GM23248 (cell line): ENCODE results near the gene FYB1. TPM values are rescaled to one million over a fixed set of nuclear protein-coding genes. Genes with fewer than 3 reads are reported as not detected.

Source experiments
- DNase-seq: peaks from one replicate; pipeline ENCODE4 v3.0.0-alpha.2; 2015
- H2AFZ ChIP-seq: fragments of 200-600 bp; sonication (generic); 2 replicates; pipeline ENCODE4 v1.6.1; 2016; ENCODE audit warnings: antibody characterized with exemption
- H3F3A ChIP-seq: fragments of 200-600 bp; sonication (generic); 2 replicates; pipeline ENCODE4 v1.6.1; 2016; ENCODE audit warnings: mild to moderate bottlenecking, antibody characterized with exemption, mixed run types; ENCODE audit not compliant: insufficient read depth
- H3K27ac ChIP-seq: fragments of 200-600 bp; sonication (generic); 2 replicates; pipeline ENCODE4 v1.5.1; 2016; ENCODE audit warnings: mild to moderate bottlenecking
- H3K27me3 ChIP-seq: fragments of 200-600 bp; sonication (generic); replicated peaks from 2 replicates; pipeline ENCODE4 v1.6.1; 2016; ENCODE audit warnings: mild to moderate bottlenecking; ENCODE audit not compliant: insufficient read depth
- H3K36me3 ChIP-seq: fragments of 200-600 bp; sonication (generic); 2 replicates; pipeline ENCODE4 v1.6.1; 2016; ENCODE audit warnings: low read depth, mild to moderate bottlenecking
- H3K4me1 ChIP-seq: fragments of 200-600 bp; sonication (generic); 2 replicates; pipeline ENCODE4 v1.6.1; 2016; ENCODE audit warnings: mild to moderate bottlenecking; ENCODE audit not compliant: insufficient read depth
- H3K4me2 ChIP-seq: fragments of 200-600 bp; sonication (generic); one replicate; pipeline ENCODE4 v1.6.1; 2016; ENCODE audit warnings: mild to moderate bottlenecking; ENCODE audit not compliant: unreplicated experiment
- H3K4me3 ChIP-seq: fragments of 200-600 bp; sonication (generic); 2 replicates; pipeline ENCODE4 v1.5.1; 2016; ENCODE audit warnings: mild to moderate bottlenecking
- H3K79me2 ChIP-seq: fragments of 200-600 bp; sonication (generic); 2 replicates; pipeline ENCODE4 v1.6.1; 2016; ENCODE audit warnings: mild to moderate bottlenecking; ENCODE audit not compliant: insufficient read depth
- H3K9ac ChIP-seq: fragments of 200-600 bp; sonication (generic); 2 replicates; pipeline ENCODE4 v1.6.1; 2016; ENCODE audit warnings: mild to moderate bottlenecking
- H3K9me2 ChIP-seq: fragments of 200-600 bp; sonication (generic); 2 replicates; pipeline ENCODE4 v1.6.1; 2016; ENCODE audit warnings: mixed run types, mild to moderate bottlenecking, moderate library complexity; ENCODE audit not compliant: insufficient read depth
- H3K9me3 ChIP-seq: fragments of 200-600 bp; sonication (generic); one replicate; pipeline ENCODE4 v1.6.1; 2017; ENCODE audit warnings: low read depth
- H4K20me1 ChIP-seq: fragments of 200-600 bp; sonication (generic); 2 replicates; pipeline ENCODE4 v1.6.0; 2016; ENCODE audit not compliant: insufficient read depth
- EZH2 ChIP-seq: fragments of 200-600 bp; sonication (generic); IDR thresholded peaks from 2 replicates; pipeline ENCODE4 v1.6.1; 2018; ENCODE audit warnings: antibody characterized with exemption, mild to moderate bottlenecking; ENCODE audit not compliant: insufficient read depth, poor library complexity, severe bottlenecking
- EZH2phosphoT487 ChIP-seq: fragments of 200-600 bp; sonication (generic); IDR thresholded peaks from 2 replicates; pipeline ENCODE4 v1.6.1; 2018; ENCODE audit warnings: antibody characterized with exemption, moderate library complexity, mild to moderate bottlenecking, low read depth; ENCODE audit not compliant: insufficient read depth
- WGBS, 2 experiments: methylation state at CpG; one replicate each; pipeline ENCODE4 v1.1.6; 2015 to 2017; ENCODE audit warnings: low lambda C conversion rate in 2 of 2, low coverage in 1 of 2; ENCODE audit errors: missing lambda C conversion rate in 2 of 2; 5-methylcytosine and 5-hydroxymethylcytosine counted together
- in situ Hi-C: fragments of 300-500 bp; cut with MboI; formaldehyde crosslinking; loops from 2 replicates; pipeline ENCODE4 v1.15.0; 2020
- polyA plus RNA-seq: library from polyadenylated mRNA; unstranded; fragments of >200 nt; fragmentation: Nextera tagmentation; extraction: Ambion mirVana; gene quantifications from 2 replicates; pipeline ENCODE4 v1.2.1, GENCODE V29; 2016
- total RNA-seq: library from RNA; depleted of rRNA; stranded (reverse); fragments of >200 nt; shearing (Covaris generic); gene quantifications from 2 replicates; pipeline ENCODE4 v1.2.3, GENCODE V29; 2014

FYB1 gene
- total and polyA plus RNA-seq, 2 experiments from 2014 or later, result 0.11 TPM; not detected in 1

DNA sequence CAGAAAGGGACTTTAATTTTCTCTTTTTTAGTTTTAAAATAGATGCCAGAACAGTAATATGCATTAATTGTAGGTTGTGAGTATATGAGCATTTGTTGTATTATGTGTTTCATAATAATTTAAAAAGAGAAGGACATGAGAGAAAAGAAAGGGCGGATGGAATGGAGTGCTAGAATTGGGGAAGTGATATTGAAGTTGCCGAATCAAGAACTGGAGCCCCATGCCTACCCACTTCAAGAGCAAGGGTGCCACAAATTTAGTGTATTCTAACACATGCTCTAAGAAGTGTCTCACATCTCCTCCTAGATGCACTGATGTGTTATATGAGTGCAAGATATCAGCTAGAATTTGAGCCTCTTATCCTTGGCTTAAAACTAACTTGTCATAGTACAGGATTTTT lies 43.6 kb upstream of the FYB1 start:
- Histone ChIP-seq H3K79me2 (no peaks in the 10 kb centered on the region), H3K4me3 (no peak overlapping the region), H3K9ac (no peak overlapping the region), H3K4me1 (peaks cover 6% of the 10 kb centered on the region), H4K20me1 (no peaks in the 10 kb centered on the region), H3K4me2 (no peak overlapping the region), H3F3A (no peaks in the 10 kb centered on the region), H3K36me3 (no peaks in the 10 kb centered on the region), H3K9me2 (no peaks in the 10 kb centered on the region), H3K27ac (no peak overlapping the region), H2AFZ (no peak overlapping the region), H3K27me3 (no peaks in the 10 kb centered on the region), H3K9me3 (no peaks in the 10 kb centered on the region)
- TF ChIP-seq EZH2 (no peak), EZH2phosphoT487 (no peak)
- in situ Hi-C loops, result no loop called here
- 85 to 96% methylated on average over 2 of the region's 2 CpGs for WGBS, 2 experiments
- no peak for DNase-seq

DNA sequence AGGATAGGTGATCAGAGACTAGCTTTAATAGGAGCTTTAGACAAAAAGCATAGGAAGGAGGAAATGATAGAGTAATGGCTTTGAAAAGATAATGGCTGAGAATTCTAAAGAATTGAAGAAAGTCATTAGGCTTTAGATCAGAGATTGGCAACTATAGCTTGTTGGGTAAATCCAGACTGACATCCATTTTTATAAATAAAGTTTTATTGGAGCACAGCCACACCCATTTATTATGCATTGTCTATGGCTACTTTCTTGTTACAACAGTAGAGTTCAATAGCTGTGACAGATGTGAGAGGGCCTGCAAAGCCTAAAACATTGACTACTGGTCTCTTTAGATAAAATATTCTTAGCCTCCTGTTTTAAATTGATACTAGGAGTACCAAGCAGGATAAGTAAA lies 40.7 kb upstream of the FYB1 start:
- no peak overlapping the region for H3K9ac ChIP-seq
- peaks cover 3% of the 10 kb centered on the region; the same call in 1 of the 2 replicates for H3K9me2 ChIP-seq
- no peaks in the 10 kb centered on the region for H3K27me3 ChIP-seq
- in situ Hi-C loops, result no loop called here
- H3K4me1 ChIP-seq, result peaks cover 9% of the 10 kb centered on the region
- no peak overlapping the region for H2AFZ ChIP-seq
- H3K79me2 ChIP-seq, result no peaks in the 10 kb centered on the region
- no peaks in the 10 kb centered on the region for H3K9me3 ChIP-seq
- H3K27ac ChIP-seq, result no peak overlapping the region
- no peak overlapping the region for H3K4me2 ChIP-seq
- no peak for DNase-seq
- H3K4me3 ChIP-seq, result no peak overlapping the region
- TF ChIP-seq EZH2phosphoT487 (no peak), EZH2 (no peak)
- no peaks in the 10 kb centered on the region for H4K20me1 ChIP-seq
- peaks cover 14% of the 10 kb centered on the region; the same call in 1 of the 2 replicates for H3F3A ChIP-seq
- H3K36me3 ChIP-seq, result no peaks in the 10 kb centered on the region

DNA sequence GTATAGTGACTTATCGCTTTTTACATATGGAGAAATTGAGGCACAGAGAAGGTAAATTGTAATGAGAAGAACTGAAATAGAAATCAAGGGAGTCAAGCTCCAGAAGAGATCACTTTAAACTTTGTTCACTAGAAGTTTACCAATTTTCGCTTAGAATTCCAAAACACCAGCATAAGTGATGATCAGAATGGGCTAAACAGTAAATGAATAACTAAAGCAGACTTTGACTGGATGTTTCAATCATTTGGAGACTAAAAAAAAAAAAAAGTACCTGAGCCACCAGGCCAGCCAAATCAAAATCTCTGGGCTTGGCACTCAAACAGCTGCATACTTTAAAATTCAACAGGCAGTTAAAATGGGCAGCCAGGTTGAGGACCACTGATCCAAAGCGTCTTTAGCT lies 38.2 kb upstream of the FYB1 start:
- H3K79me2 ChIP-seq, result no peaks in the 10 kb centered on the region
- peaks cover 3% of the 10 kb centered on the region; the same call in 1 of the 2 replicates for H3K9me2 ChIP-seq
- no peaks in the 10 kb centered on the region for H3K9me3 ChIP-seq
- no peaks in the 10 kb centered on the region for H4K20me1 ChIP-seq
- WGBS, 2 experiments, result 85 to 93% methylated on average over 3 of the region's 3 CpGs
- no peaks in the 10 kb centered on the region for H3K36me3 ChIP-seq
- no peak overlapping the region for H3K27ac ChIP-seq
- H3K9ac ChIP-seq, result no peak overlapping the region
- no peak overlapping the region for H2AFZ ChIP-seq
- no peak for DNase-seq
- H3F3A ChIP-seq, result peaks cover 14% of the 10 kb centered on the region; the same call in 1 of the 2 replicates
- H3K4me3 ChIP-seq, result no peak overlapping the region
- H3K4me2 ChIP-seq, result no peak overlapping the region
- in situ Hi-C loops, result no loop called here
- H3K27me3 ChIP-seq, result no peaks in the 10 kb centered on the region
- peaks cover 18% of the 10 kb centered on the region for H3K4me1 ChIP-seq
- TF ChIP-seq EZH2phosphoT487 (no peak), EZH2 (no peak)

DNA sequence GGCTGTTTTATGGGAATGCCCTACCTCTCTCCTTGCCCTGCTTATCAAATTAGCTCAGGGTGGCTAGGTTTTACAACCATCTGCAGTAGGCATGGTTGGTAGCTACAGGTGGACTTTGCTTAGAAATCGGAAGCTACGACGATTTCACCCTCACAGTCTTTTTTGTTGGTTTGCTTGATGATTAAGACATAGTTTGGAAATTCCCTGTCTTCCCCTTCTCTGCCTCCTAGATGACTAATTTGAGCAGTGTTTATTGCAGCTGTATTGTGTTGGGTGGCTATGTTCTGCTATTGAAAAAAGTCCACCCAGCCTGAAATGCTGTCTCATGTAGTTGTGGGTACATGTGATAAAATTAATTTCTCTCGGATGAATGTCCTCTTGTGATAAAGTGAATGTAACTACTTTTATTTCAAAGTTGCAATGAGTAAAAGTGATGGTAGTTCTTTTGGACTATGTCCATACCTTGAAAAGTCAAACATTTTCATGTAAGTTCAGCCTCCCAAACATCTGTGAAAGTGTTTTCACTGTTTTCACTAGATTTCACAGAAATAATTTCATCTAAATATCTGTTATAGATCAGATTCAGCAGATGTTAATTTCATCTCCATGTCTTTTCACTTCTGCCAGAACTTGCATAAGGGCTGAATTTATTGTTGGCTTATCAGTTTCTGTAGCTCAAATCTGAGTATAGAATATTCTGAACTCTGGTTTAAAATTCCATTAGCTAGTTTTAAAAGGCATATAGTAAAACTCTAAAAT lies 37.3 kb upstream of the FYB1 start:
- no peak for TF ChIP-seq EZH2
- no peak for TF ChIP-seq EZH2phosphoT487
- 4 to 5% methylated on average over 4 of the region's 4 CpGs for WGBS, 2 experiments
- Histone ChIP-seq H4K20me1 (no peaks in the 10 kb centered on the region), H3K9ac (0 out of 2 replicates have a peak overlapping the region, but pooled peaks have one; percentile 9), H3K9me2 (peaks cover 3% of the 10 kb centered on the region; the same call in 1 of the 2 replicates), H2AFZ (no peak overlapping the region), H3K9me3 (no peaks in the 10 kb centered on the region), H3K27ac (peak overlapping the region; percentile 56), H3K4me3 (peak overlapping the region; percentile 68), H3K36me3 (no peaks in the 10 kb centered on the region), H3K4me1 (peaks cover 18% of the 10 kb centered on the region), H3F3A (peaks cover 14% of the 10 kb centered on the region; the same call in 1 of the 2 replicates), H3K27me3 (no peaks in the 10 kb centered on the region), H3K79me2 (no peaks in the 10 kb centered on the region), H3K4me2 (peak overlapping the region; percentile 68)
- in situ Hi-C loops, result no loop called here
- peak; percentile 89 for DNase-seq
